Measurements from ENCODE around the gene RAP1GAP2. TPM values are rescaled to one million over a fixed set of nuclear protein-coding genes. Genes with fewer than 3 reads are reported as not detected.
"Not testable (repeated sequence)": the region's sequence is repeated elsewhere in the genome, so short reads cannot be mapped to it uniquely, and the experiment has no call there.

Gene RAP1GAP2
- total RNA-seq, 4 donors from 2014 or later, result 0.85 to 2.4 (median 1.5) TPM

DNA sequence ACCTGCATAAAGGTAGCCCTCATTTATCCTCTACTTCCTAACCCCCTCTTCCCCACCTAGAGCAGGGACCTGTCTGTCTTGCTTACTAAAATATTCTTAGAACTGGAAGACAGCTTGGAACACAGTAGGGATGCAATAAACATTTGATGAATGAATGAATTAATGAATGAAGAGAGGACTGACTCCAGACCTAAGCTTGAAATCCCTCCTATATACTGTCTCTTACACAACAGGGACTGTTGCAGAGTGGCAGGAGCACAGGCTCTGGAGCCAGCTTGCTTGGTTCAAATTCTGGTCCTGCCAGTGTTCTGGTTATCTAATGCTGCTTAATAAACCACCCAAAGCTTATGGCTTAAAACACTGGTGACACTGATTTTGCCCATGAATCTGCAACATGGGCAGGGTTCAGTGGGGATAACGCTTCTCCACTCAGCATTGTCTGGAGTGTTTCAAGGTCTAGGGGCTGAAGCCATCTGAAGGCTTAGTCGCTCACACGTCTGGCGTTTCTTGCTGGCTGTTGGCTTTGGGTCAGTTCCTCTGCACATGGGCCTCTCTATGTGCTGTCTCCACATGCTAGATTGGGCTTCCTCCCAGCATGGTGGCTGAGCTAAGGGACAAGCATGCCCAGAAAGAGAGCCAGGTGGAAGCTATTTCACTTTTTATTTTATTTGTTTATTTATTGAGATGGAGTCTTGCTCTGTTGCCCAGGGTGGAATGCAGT, 12.8 kb upstream of the RAP1GAP2 start:
- Histone ChIP-seq H3K27ac (no peak overlapping the region), H3K27me3 (peaks cover 0 to 5% (median 0%) of the 10 kb centered on the region in 3 donors), H3K9me3 (no peaks in the 10 kb centered on the region), H3K4me3 (no peak overlapping the region), H3K4me1 (no peaks in the 10 kb centered on the region), H3K36me3 (no peaks in the 10 kb centered on the region)
- DNase-seq (no peak), ATAC-seq (no peak)
- intact Hi-C loops (cut with DNase I; ENCODE audit: low total_unique reads) (no loop called here), in situ Hi-C loops (cut with MboI; ENCODE audit: low sequenced_read_pairs in 4 of 4) (no loop called here)
- TF ChIP-seq, protein P1, sequence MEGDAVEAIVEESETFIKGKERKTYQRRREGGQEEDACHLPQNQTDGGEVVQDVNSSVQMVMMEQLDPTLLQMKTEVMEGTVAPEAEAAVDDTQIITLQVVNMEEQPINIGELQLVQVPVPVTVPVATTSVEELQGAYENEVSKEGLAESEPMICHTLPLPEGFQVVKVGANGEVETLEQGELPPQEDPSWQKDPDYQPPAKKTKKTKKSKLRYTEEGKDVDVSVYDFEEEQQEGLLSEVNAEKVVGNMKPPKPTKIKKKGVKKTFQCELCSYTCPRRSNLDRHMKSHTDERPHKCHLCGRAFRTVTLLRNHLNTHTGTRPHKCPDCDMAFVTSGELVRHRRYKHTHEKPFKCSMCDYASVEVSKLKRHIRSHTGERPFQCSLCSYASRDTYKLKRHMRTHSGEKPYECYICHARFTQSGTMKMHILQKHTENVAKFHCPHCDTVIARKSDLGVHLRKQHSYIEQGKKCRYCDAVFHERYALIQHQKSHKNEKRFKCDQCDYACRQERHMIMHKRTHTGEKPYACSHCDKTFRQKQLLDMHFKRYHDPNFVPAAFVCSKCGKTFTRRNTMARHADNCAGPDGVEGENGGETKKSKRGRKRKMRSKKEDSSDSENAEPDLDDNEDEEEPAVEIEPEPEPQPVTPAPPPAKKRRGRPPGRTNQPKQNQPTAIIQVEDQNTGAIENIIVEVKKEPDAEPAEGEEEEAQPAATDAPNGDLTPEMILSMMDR (IDR thresholded peaks at IDR 0.05 in 4 of 5, conservative IDR thresholded peaks at IDR 0.05 in 1 of 5), result no peak
- TF ChIP-seq POLR2A (IDR thresholded peaks at IDR 0.05), result no peak

DNA sequence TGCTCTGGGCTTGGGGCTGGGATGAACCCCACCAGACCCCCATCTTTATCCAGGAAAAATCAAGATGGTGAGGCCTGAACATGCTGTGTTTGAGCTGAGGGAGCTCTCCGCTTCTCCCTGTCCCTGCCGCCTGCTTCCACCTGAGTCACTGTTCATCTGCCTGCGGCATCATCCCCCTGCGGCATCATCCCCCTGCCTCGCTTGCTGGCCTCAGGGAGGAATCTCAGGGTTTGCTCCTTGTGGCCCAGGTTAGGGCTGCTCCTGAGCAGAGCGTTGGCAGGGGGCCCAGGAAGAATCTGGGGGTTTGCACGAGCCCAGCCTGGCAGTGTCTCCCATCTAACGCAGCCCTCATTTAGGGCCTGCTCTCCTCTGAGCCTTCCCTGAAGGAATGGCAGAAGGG, 11.4 kb upstream of the RAP1GAP2 start:
- in situ Hi-C loops (cut with MboI; ENCODE audit: low sequenced_read_pairs in 4 of 4), result no loop called here
- TF ChIP-seq, protein P1 (IDR thresholded peaks at IDR 0.05 in 4 of 5, conservative IDR thresholded peaks at IDR 0.05 in 1 of 5), result no peak
- TF ChIP-seq POLR2A (IDR thresholded peaks at IDR 0.05), result no peak
- no peaks in the 10 kb centered on the region for H3K9me3 ChIP-seq
- ATAC-seq (no peak), DNase-seq (no peak)
- H3K4me3 ChIP-seq, result no peak overlapping the region
- no peaks in the 10 kb centered on the region for H3K27me3 ChIP-seq
- H3K27ac ChIP-seq, result no peak overlapping the region
- H3K36me3 ChIP-seq, result no peaks in the 10 kb centered on the region
- no peaks in the 10 kb centered on the region for H3K4me1 ChIP-seq
- intact Hi-C loops (cut with DNase I; ENCODE audit: low total_unique reads), result no loop called here

DNA sequence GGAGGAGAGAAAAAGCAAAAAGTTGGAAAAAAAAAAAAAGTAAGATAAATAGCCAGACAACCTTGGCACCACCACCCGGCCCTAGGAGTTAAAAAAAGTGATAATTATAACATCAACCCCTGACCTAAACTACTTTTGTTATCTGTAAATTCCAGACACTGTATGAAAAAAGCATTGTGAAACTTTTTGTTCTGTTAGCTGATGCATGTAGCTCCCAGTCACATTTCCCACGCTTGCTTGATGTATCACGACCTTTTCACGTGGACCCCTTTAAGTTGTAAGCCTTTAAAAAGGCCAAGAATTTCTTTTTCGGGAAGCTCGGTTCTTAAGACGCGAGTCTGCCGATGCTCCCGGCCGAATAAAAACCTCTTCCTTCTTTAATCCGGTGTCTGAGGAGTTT, 10.9 kb upstream of the RAP1GAP2 start:
- H3K27ac ChIP-seq; intact Hi-C loops (cut with DNase I; ENCODE audit: low total_unique reads); H3K4me3 ChIP-seq; H3K9me3 ChIP-seq; H3K27me3 ChIP-seq; DNase-seq; in situ Hi-C loops (cut with MboI; ENCODE audit: low sequenced_read_pairs in 4 of 4); ATAC-seq; H3K36me3 ChIP-seq; H3K4me1 ChIP-seq: not testable (repeated sequence)

DNA sequence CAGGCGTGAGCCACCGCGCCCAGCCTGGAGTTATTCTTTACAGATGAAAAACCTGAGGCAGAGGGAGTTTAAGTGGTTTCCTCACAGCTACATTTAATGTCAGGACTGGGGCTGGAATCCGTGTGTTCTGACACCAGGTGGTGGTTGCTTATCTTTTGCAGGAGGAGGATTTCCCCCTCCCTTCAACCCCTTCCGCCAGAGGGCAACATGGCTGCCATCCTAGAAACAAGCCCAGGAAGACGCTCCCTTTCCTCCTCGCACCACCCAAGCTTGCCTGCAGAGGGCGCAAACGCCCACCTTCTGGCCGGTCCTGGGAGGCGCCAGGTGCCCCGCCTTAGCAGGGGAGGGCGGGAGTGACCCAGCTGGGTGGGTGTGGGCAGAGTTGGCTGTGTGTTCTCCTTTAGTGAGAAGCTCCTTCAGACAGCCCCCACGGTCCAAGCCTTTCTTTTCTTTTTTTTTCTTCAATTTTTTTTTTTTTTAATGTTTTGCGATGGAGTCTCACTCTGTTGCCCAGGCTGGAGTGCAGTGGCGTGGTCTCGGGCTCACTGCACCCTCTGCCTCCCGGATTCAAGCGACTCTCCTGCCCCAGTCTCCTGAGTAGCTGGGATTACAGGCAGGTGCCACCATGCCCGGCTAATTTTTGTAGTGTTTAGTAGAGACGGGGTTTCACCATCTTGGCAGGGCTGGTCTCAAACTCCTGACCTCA, 9.9 kb upstream of the RAP1GAP2 start:
- TF ChIP-seq, protein P1 (IDR thresholded peaks at IDR 0.05 in 4 of 5, conservative IDR thresholded peaks at IDR 0.05 in 1 of 5), result peak in 4 of 5 experiments; percentile 19 to 45 (median 36)
- TF ChIP-seq POLR2A (IDR thresholded peaks at IDR 0.05), result no peak
- in situ Hi-C loops (cut with MboI; ENCODE audit: low sequenced_read_pairs in 4 of 4), result no loop called here
- no peak overlapping the region for H3K4me3 ChIP-seq
- DNase-seq (peak; percentile 15 to 52), ATAC-seq (no peak)
- H3K27me3 ChIP-seq, result no peaks in the 10 kb centered on the region
- intact Hi-C loops (cut with DNase I; ENCODE audit: low total_unique reads), result no loop called here
- H3K4me1 ChIP-seq, result no peaks in the 10 kb centered on the region
- no peaks in the 10 kb centered on the region for H3K36me3 ChIP-seq
- no peaks in the 10 kb centered on the region for H3K9me3 ChIP-seq
- no peak overlapping the region for H3K27ac ChIP-seq

DNA sequence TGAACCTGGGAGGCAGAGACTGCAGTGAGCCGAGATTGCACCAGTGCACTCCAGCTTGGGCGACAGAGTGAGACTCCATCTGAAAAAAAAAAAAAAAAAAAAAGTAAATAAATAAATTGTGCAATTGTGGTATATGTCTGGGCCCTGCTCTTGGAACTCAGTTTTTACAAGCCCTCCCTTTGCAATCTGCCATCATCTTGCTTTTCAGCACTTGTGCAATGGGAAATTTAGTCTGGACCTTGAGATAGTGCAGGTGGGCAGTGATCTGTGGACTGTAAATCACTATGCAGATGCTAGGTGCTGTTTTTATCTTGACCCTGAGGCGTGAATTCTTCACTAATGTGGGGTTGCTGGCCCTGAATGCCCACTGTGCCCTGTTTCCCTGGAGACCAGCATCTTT, 6.5 kb upstream of the RAP1GAP2 start:
- H3K36me3 ChIP-seq, result no peaks in the 10 kb centered on the region
- H3K9me3 ChIP-seq, result no peaks in the 10 kb centered on the region
- in situ Hi-C loops (cut with MboI; ENCODE audit: low sequenced_read_pairs in 4 of 4) (no loop called here), intact Hi-C loops (cut with DNase I; ENCODE audit: low total_unique reads) (no loop called here)
- TF ChIP-seq, protein P1 (IDR thresholded peaks at IDR 0.05 in 4 of 5, conservative IDR thresholded peaks at IDR 0.05 in 1 of 5), result no peak
- no peak for TF ChIP-seq POLR2A (IDR thresholded peaks at IDR 0.05)
- no peak overlapping the region for H3K4me3 ChIP-seq
- H3K4me1 ChIP-seq, result no peaks in the 10 kb centered on the region
- H3K27me3 ChIP-seq, result no peaks in the 10 kb centered on the region
- DNase-seq (no peak), ATAC-seq (no peak)
- no peak overlapping the region for H3K27ac ChIP-seq

Data from gastrocnemius medialis (tissue), 4 donors.